HL-60 (cell line): Measurements from ENCODE around the gene LETM1.

Experiments used
- DNase-seq, 2 experiments: peaks; one replicate each; pipeline ENCODE4 v3.0.0-alpha.2; 2010 to 2020; ENCODE audit warnings: low read depth in 1 of 2, low spot score in 1 of 2
- H3K27ac ChIP-seq: fragments of 250-450 bp; sonication (Bioruptor Pico); replicated peaks from 2 replicates; pipeline ENCODE4 v1.5.1; 2020; ENCODE audit warnings: mild to moderate bottlenecking, moderate library complexity
- H3K27me3 ChIP-seq: fragments of 250-450 bp; sonication (Bioruptor Pico); 2 replicates; pipeline ENCODE4 v1.5.1; 2021; ENCODE audit warnings: mild to moderate bottlenecking, moderate library complexity; ENCODE audit not compliant: insufficient read depth, poor library complexity, severe bottlenecking
- H3K4me3 ChIP-seq: replicated peaks from 2 replicates; pipeline ENCODE4 v1.5.1; 2011; ENCODE audit warnings: mild to moderate bottlenecking, control low read depth, low read length; ENCODE audit not compliant: insufficient read depth
- CTCF ChIP-seq: IDR thresholded peaks from one replicate; pipeline ENCODE4 v1.5.1; 2011; ENCODE audit warnings: low read length, control low read depth, inconsistent platforms; ENCODE audit not compliant: insufficient read depth
- GABPA ChIP-seq: IDR thresholded peaks from 2 replicates; pipeline ENCODE4 v1.6.1; 2012; ENCODE audit warnings: low read depth
- POLR2AphosphoS5 ChIP-seq: IDR thresholded peaks from 2 replicates; pipeline ENCODE4 v1.6.1; 2012; ENCODE audit warnings: low read depth
- REST ChIP-seq: IDR thresholded peaks from 2 replicates; pipeline ENCODE4 v1.6.1; 2012; ENCODE audit warnings: low read depth; ENCODE audit not compliant: insufficient replicate concordance
- SPI1 ChIP-seq: IDR thresholded peaks from 2 replicates; pipeline ENCODE4 v1.6.1; 2012; ENCODE audit warnings: low read depth, mild to moderate bottlenecking, borderline replicate concordance
- long read RNA-seq: library from polyadenylated mRNA; unstranded; transcript quantifications from one replicate; pipeline ENCODE4 v2.0.0, GENCODE V29; 2020

LETM1 gene
- long read RNA-seq, full-length matches to known transcripts, result 80 of 106 reads
- long read RNA-seq, partial matches to known transcripts, result 9 of 106 reads
- long read RNA-seq, other reads (novel, unspliced or antisense), result 17 of 106 reads

- peak within 1 kb of the TSS; percentile 90 for H3K4me3 ChIP-seq
- no peaks in the 10 kb centered on the region for H3K27me3 ChIP-seq
- peak; percentile 94 to 96 for DNase-seq
- TF ChIP-seq CTCF, result no peak
- peak; percentile 81 for TF ChIP-seq GABPA
- TF ChIP-seq POLR2AphosphoS5, result peak; percentile 47; the same call in 1 of the 2 replicates
- peak within 1 kb of the TSS; percentile 80 for H3K27ac ChIP-seq
These were observed at the start of gene LETM1 for GRCh38 chr4:1856071-1856942. LETM1 (minus strand) TSS chr4:1856156; CDS start chr4:1855950, 206 bp downstream.

- no peak overlapping the region for H3K4me3 ChIP-seq
- no peaks in the 10 kb centered on the region for H3K27me3 ChIP-seq
- H3K27ac ChIP-seq, result no peak overlapping the region
- no peak for TF ChIP-seq GABPA
- no peak for DNase-seq
These were observed 48.1 kb upstream of the LETM1 start for GRCh38 chr4:1904042-1904441.

GRCh38 chr4:1903035-1903434 is 47.1 kb upstream of the LETM1 start:
- DNase-seq, result no peak
- TF ChIP-seq SPI1, result no peak
- no peak overlapping the region for H3K4me3 ChIP-seq
- H3K27me3 ChIP-seq, result no peaks in the 10 kb centered on the region
- no peak overlapping the region for H3K27ac ChIP-seq

- Histone ChIP-seq H3K4me3 (no peak overlapping the region), H3K27ac (no peak overlapping the region), H3K27me3 (no peaks in the 10 kb centered on the region)
- no peak for TF ChIP-seq POLR2AphosphoS5
- no peak for TF ChIP-seq SPI1
- DNase-seq, result no peak
These were observed 46.3 kb upstream of the LETM1 start for GRCh38 chr4:1902243-1902642.

- no peak for DNase-seq
- H3K27me3 ChIP-seq, result no peaks in the 10 kb centered on the region
- no peak overlapping the region for H3K4me3 ChIP-seq
- no peak overlapping the region for H3K27ac ChIP-seq
- no peak for TF ChIP-seq POLR2AphosphoS5
- TF ChIP-seq CTCF, result no peak
- no peak for TF ChIP-seq REST
- TF ChIP-seq SPI1, result no peak
- no peak for TF ChIP-seq GABPA
These were observed 45.2 kb upstream of the LETM1 start for GRCh38 chr4:1901127-1901526.

- Histone ChIP-seq H3K27me3 (no peaks in the 10 kb centered on the region), H3K4me3 (no peak overlapping the region), H3K27ac (no peak overlapping the region)
- TF ChIP-seq CTCF (no peak), REST (no peak), POLR2AphosphoS5 (no peak), SPI1 (no peak), GABPA (no peak)
- DNase-seq, result no peak
These were observed 44.7 kb upstream of the LETM1 start for GRCh38 chr4:1900624-1901023.
